ENCODE results near the gene ZSWIM6. TPM values are rescaled to one million over a fixed set of nuclear protein-coding genes. Genes with fewer than 3 reads are reported as not detected.

Gene ZSWIM6
- total RNA-seq, 1 experiment from 2014 or later = 10.8 TPM

- Histone ChIP-seq H3K4me3 (ENCODE audit: low read depth in 2 of 2, low read length in 2 of 2) (no peak overlapping the region), H3K4me1 (ENCODE audit: control insufficient read depth, insufficient read depth, low read length) (no peaks in the 10 kb centered on the region), H3K9me3 (ENCODE audit: control insufficient read depth, insufficient read depth, low read depth, low read length) (peaks cover 25% of the 10 kb centered on the region; the same call in 1 of the 2 replicates), H3K27ac (ENCODE audit: low read length) (no peak overlapping the region), H3K36me3 (ENCODE audit: control insufficient read depth, insufficient read depth, low read length) (no peaks in the 10 kb centered on the region), H3K27me3 (ENCODE audit: control insufficient read depth, insufficient read depth, low read length) (no peaks in the 10 kb centered on the region)
- no peak for DNase-seq (ENCODE audit: low read depth, low spot score)
- no TSS peak for BruUV-seq (replicated peaks)
- ATAC-seq = no peak
- in situ Hi-C loops (cut with HindIII; ENCODE audit: low pct_unique_long_range_greater_than_20kb, low sequenced_read_pairs) (no loop called here), intact Hi-C loops (cut with micrococcal nuclease; ENCODE audit: unreplicated experiment) (no loop called here)
- TF ChIP-seq POLR2AphosphoS5 (IDR thresholded peaks at IDR 0.05; ENCODE audit: low read depth, low read length) (no peak), TCF7L2 (IDR thresholded peaks at IDR 0.05; ENCODE audit: low read depth, low read length) (no peak), SIN3A (IDR thresholded peaks at IDR 0.05; ENCODE audit: borderline replicate concordance, insufficient read depth, low read depth, low read length) (no peak)
- TF ChIP-seq, protein P1, sequence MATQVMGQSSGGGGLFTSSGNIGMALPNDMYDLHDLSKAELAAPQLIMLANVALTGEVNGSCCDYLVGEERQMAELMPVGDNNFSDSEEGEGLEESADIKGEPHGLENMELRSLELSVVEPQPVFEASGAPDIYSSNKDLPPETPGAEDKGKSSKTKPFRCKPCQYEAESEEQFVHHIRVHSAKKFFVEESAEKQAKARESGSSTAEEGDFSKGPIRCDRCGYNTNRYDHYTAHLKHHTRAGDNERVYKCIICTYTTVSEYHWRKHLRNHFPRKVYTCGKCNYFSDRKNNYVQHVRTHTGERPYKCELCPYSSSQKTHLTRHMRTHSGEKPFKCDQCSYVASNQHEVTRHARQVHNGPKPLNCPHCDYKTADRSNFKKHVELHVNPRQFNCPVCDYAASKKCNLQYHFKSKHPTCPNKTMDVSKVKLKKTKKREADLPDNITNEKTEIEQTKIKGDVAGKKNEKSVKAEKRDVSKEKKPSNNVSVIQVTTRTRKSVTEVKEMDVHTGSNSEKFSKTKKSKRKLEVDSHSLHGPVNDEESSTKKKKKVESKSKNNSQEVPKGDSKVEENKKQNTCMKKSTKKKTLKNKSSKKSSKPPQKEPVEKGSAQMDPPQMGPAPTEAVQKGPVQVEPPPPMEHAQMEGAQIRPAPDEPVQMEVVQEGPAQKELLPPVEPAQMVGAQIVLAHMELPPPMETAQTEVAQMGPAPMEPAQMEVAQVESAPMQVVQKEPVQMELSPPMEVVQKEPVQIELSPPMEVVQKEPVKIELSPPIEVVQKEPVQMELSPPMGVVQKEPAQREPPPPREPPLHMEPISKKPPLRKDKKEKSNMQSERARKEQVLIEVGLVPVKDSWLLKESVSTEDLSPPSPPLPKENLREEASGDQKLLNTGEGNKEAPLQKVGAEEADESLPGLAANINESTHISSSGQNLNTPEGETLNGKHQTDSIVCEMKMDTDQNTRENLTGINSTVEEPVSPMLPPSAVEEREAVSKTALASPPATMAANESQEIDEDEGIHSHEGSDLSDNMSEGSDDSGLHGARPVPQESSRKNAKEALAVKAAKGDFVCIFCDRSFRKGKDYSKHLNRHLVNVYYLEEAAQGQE (IDR thresholded peaks at IDR 0.05; ENCODE audit: insufficient read depth in 1 of 2, low read depth in 2 of 2, low read length in 1 of 2) = no peak
- TF ChIP-seq, protein P2, sequence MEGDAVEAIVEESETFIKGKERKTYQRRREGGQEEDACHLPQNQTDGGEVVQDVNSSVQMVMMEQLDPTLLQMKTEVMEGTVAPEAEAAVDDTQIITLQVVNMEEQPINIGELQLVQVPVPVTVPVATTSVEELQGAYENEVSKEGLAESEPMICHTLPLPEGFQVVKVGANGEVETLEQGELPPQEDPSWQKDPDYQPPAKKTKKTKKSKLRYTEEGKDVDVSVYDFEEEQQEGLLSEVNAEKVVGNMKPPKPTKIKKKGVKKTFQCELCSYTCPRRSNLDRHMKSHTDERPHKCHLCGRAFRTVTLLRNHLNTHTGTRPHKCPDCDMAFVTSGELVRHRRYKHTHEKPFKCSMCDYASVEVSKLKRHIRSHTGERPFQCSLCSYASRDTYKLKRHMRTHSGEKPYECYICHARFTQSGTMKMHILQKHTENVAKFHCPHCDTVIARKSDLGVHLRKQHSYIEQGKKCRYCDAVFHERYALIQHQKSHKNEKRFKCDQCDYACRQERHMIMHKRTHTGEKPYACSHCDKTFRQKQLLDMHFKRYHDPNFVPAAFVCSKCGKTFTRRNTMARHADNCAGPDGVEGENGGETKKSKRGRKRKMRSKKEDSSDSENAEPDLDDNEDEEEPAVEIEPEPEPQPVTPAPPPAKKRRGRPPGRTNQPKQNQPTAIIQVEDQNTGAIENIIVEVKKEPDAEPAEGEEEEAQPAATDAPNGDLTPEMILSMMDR (IDR thresholded peaks at IDR 0.05) = no peak
- CTCF ChIA-PET = no interaction called here
- POLR2A ChIA-PET = no interaction called here
These were observed 108.5 kb downstream of the ZSWIM6 start for GRCh38 chr5:61440596-61440995.

DNA sequence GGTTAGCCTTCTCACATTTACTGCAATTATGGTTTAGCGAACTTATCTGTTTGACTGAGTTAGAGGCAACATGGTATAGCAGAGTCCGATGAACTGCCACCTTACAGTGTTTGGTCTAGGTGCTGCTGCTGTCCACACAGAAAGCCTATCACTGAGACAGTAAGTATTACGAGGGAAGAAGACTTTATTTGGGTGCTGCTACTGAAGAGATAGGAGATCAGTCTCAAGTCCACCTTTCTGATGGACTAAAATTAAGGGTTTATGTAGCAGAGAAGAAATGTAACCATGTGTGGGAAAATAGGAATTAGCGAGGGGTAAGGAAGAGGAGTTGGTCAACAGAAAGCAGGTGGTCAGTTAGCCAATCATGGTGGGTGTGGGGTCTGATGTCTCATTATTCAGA, 109.7 kb downstream of the ZSWIM6 start:
- POLR2A ChIA-PET = no interaction called here
- CTCF ChIA-PET = no interaction called here
- DNase-seq (ENCODE audit: low read depth, low spot score) (no peak), ATAC-seq (no peak)
- Histone ChIP-seq H3K4me1 (ENCODE audit: control insufficient read depth, insufficient read depth, low read length) (no peaks in the 10 kb centered on the region), H3K27me3 (ENCODE audit: control insufficient read depth, insufficient read depth, low read length) (no peaks in the 10 kb centered on the region), H3K27ac (ENCODE audit: low read length) (no peak overlapping the region), H3K9me3 (ENCODE audit: control insufficient read depth, insufficient read depth, low read depth, low read length) (peaks cover 25% of the 10 kb centered on the region; the same call in 1 of the 2 replicates), H3K36me3 (ENCODE audit: control insufficient read depth, insufficient read depth, low read length) (no peaks in the 10 kb centered on the region), H3K4me3 (ENCODE audit: low read depth in 2 of 2, low read length in 2 of 2) (no peak overlapping the region)
- intact Hi-C loops (cut with micrococcal nuclease; ENCODE audit: unreplicated experiment) = no loop called here
- in situ Hi-C loops (cut with HindIII; ENCODE audit: low pct_unique_long_range_greater_than_20kb, low sequenced_read_pairs) = no loop called here
- TF ChIP-seq POLR2AphosphoS5 (IDR thresholded peaks at IDR 0.05; ENCODE audit: low read depth, low read length) (no peak), SIN3A (IDR thresholded peaks at IDR 0.05; ENCODE audit: borderline replicate concordance, insufficient read depth, low read depth, low read length) (no peak), TCF7L2 (IDR thresholded peaks at IDR 0.05; ENCODE audit: low read depth, low read length) (no peak)
- TF ChIP-seq, protein P1 (IDR thresholded peaks at IDR 0.05; ENCODE audit: insufficient read depth in 1 of 2, low read depth in 2 of 2, low read length in 1 of 2) = no peak
- TF ChIP-seq, protein P2 (IDR thresholded peaks at IDR 0.05) = no peak
- BruUV-seq (replicated peaks) = no TSS peak
